GM18511 (cell line): ENCODE data around the gene TRIM32.
A peak's percentile ranks its signal among the peaks of the same experiment; 100 is the strongest.
"Not testable (repeated sequence)": the region's sequence is repeated elsewhere in the genome, so short reads cannot be mapped to it uniquely, and the experiment has no call there.

Experiments used
- ATAC-seq: cut with Tn5 transposase; IDR thresholded peaks from one replicate; pipeline ENCODE4 v1.9.1; 2021; ENCODE audit warnings: mild to moderate bottlenecking, moderate library complexity; ENCODE audit not compliant: unreplicated experiment

Gene TRIM32

GRCh38 chr9:116674210-116674980 is 12.7 kb upstream of the TRIM32 start:
- no peak for ATAC-seq

GRCh38 chr9:116683535-116683934 is 3.6 kb upstream of the TRIM32 start:
- no peak for ATAC-seq

GRCh38 chr9:116685166-116685565 is 1.9 kb upstream of the TRIM32 start:
- ATAC-seq = no peak

- ATAC-seq = no peak
Observed at GRCh38 chr9:116686135-116686534, 970 bp upstream of the TRIM32 start.

- ATAC-seq = peak; percentile 47
Observed at GRCh38 chr9:116686693-116687073, 422 bp upstream of the TRIM32 start.

- ATAC-seq = peak; percentile 7
Observed at GRCh38 chr9:116687754-116688135, 640 bp downstream of the TRIM32 start.

- ATAC-seq = no peak
Observed at GRCh38 chr9:116688806-116689485, 1.8 kb downstream of the TRIM32 start.

GRCh38 chr9:116689486-116690032 is 2.5 kb downstream of the TRIM32 start:
- ATAC-seq = no peak

- not testable (repeated sequence) for ATAC-seq
Observed at GRCh38 chr9:116690805-116691204, 3.7 kb downstream of the TRIM32 start.

- no peak for ATAC-seq
Observed at GRCh38 chr9:116691607-116692006, 4.5 kb downstream of the TRIM32 start.

- ATAC-seq = no peak
Observed at GRCh38 chr9:116692616-116693015, 5.5 kb downstream of the TRIM32 start.

GRCh38 chr9:116693233-116693731 is 6.2 kb downstream of the TRIM32 start:
- ATAC-seq = no peak

- ATAC-seq = no peak
Observed at GRCh38 chr9:116694785-116695291, 7.7 kb downstream of the TRIM32 start.

- ATAC-seq = no peak
Observed at GRCh38 chr9:116695438-116695837, 8.3 kb downstream of the TRIM32 start.

GRCh38 chr9:116697362-116697761 is 10.3 kb downstream of the TRIM32 start:
- no peak for ATAC-seq

GRCh38 chr9:116697887-116698286 is 10.8 kb downstream of the TRIM32 start:
- ATAC-seq = no peak

GRCh38 chr9:116700279-116700678 is 13.2 kb downstream of the TRIM32 start:
- ATAC-seq = no peak

- ATAC-seq = no peak
Observed at GRCh38 chr9:116700882-116701865, 14.1 kb downstream of the TRIM32 start.

GRCh38 chr9:116701940-116702642 is 15.0 kb downstream of the TRIM32 start:
- no peak for ATAC-seq

- ATAC-seq = no peak
Observed at GRCh38 chr9:116703634-116704033, 16.5 kb downstream of the TRIM32 start.
